ENCODE data around the gene TFDP1. TPM values are rescaled to one million over a fixed set of nuclear protein-coding genes. Genes with fewer than 3 reads are reported as not detected.

Gene TFDP1
- total and polyA plus RNA-seq, 2 of the 4 experiments (the other 2 are of a cell fraction): 59.3 to 97.0 TPM

DNA sequence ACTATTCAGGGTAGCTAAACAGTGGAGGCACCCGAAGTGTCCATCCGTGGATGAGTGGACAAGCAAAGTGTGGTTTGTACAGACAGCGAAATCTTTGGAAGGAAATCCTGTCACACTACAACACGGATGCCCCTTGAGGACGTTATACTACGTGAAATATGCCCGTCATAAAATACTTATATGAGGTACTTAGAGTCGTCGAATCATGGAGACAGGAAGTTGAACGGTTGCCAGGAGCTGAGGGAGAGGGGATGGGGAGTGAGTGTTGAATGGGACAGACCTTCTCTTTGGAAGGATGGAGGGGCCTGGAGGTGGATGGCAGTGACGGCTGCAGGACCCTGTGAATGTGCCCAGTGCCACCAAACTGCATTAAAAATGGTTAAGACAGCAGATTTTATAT lies 61.8 kb downstream of the TFDP1 start:
- H2AK5ac ChIP-seq (ENCODE audit: low read depth, low read length): no peak overlapping the region
- H3K36me3 ChIP-seq (ENCODE audit: control insufficient read depth, insufficient read depth, low read length): peaks cover 4% of the 10 kb centered on the region
- CTCF ChIA-PET: interaction anchor here (0.6 kb wide), 1 partner anchor 15 kb away, joined by 3 read pairs; no protein-coding TSS in a partner anchor
- H2AFZ ChIP-seq (replicated peaks; ENCODE audit: low read length, poor library complexity): no peak overlapping the region
- H3K79me1 ChIP-seq (ENCODE audit: low read depth in 1 of 2, low read length in 2 of 2): no peaks in the 10 kb centered on the region
- no peaks in the 10 kb centered on the region for H3K27me3 ChIP-seq (ENCODE audit: control insufficient read depth, insufficient read depth, low read length)
- H3K18ac ChIP-seq (ENCODE audit: low read depth, low read length): no peak overlapping the region
- no peak overlapping the region for H2AK9ac ChIP-seq (replicated peaks; ENCODE audit: low read depth, low read length, poor library complexity)
- H4K91ac ChIP-seq (ENCODE audit: insufficient read depth, low read depth, low read length): no peak overlapping the region
- WGBS, 2 experiments (ENCODE audit: extremely low coverage in 2 of 2, insufficient read length in 1 of 2): 87% methylated on average over 3 of the region's 11 CpGs; no CpG with 5 or more reads in 1 of the 2 experiments
- no peak for ATAC-seq (ENCODE audit: low read depth)
- no peak overlapping the region for H3K27ac ChIP-seq (ENCODE audit: insufficient read depth, low read length)
- TF ChIP-seq BHLHE40 (IDR thresholded peaks at IDR 0.05; ENCODE audit: low read depth, low read length) (no peak), FOS (IDR thresholded peaks at IDR 0.05; ENCODE audit: low read depth, low read length) (no peak), POLR2A (IDR thresholded peaks at IDR 0.05; ENCODE audit: low read depth, low read length) (no peak), CHD1 (IDR thresholded peaks at IDR 0.05; ENCODE audit: low read depth, low read length) (no peak), ELK1 (IDR thresholded peaks at IDR 0.05; ENCODE audit: borderline replicate concordance, low read depth, low read length) (no peak), RFX5 (IDR thresholded peaks at IDR 0.05; ENCODE audit: low read depth, low read length) (no peak), RCOR1 (IDR thresholded peaks at IDR 0.05; ENCODE audit: insufficient replicate concordance, low read length) (no peak), SMC3 (IDR thresholded peaks at IDR 0.05; ENCODE audit: low read depth, low read length) (no peak), RAD21 (IDR thresholded peaks at IDR 0.05; ENCODE audit: low read length) (no peak), MXI1 (IDR thresholded peaks at IDR 0.05; ENCODE audit: borderline replicate concordance, low read depth, low read length) (no peak), NFE2L2 (IDR thresholded peaks at IDR 0.05; ENCODE audit: low read depth, low read length) (no peak), MAZ (IDR thresholded peaks at IDR 0.05; ENCODE audit: borderline replicate concordance, low read depth, low read length) (no peak), CEBPB (IDR thresholded peaks at IDR 0.05; ENCODE audit: low read depth, low read length) (no peak)
- TF ChIP-seq, protein P1, sequence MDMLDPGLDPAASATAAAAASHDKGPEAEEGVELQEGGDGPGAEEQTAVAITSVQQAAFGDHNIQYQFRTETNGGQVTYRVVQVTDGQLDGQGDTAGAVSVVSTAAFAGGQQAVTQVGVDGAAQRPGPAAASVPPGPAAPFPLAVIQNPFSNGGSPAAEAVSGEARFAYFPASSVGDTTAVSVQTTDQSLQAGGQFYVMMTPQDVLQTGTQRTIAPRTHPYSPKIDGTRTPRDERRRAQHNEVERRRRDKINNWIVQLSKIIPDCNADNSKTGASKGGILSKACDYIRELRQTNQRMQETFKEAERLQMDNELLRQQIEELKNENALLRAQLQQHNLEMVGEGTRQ (IDR thresholded peaks at IDR 0.05; ENCODE audit: low read depth, low read length): no peak
- TF ChIP-seq, protein P2, sequence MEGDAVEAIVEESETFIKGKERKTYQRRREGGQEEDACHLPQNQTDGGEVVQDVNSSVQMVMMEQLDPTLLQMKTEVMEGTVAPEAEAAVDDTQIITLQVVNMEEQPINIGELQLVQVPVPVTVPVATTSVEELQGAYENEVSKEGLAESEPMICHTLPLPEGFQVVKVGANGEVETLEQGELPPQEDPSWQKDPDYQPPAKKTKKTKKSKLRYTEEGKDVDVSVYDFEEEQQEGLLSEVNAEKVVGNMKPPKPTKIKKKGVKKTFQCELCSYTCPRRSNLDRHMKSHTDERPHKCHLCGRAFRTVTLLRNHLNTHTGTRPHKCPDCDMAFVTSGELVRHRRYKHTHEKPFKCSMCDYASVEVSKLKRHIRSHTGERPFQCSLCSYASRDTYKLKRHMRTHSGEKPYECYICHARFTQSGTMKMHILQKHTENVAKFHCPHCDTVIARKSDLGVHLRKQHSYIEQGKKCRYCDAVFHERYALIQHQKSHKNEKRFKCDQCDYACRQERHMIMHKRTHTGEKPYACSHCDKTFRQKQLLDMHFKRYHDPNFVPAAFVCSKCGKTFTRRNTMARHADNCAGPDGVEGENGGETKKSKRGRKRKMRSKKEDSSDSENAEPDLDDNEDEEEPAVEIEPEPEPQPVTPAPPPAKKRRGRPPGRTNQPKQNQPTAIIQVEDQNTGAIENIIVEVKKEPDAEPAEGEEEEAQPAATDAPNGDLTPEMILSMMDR (conservative IDR thresholded peaks at IDR 0.05; ENCODE audit: low read depth, low read length): no peak
- H3K23ac ChIP-seq (ENCODE audit: low read depth, low read length): no peak overlapping the region
- POLR2A ChIA-PET (ENCODE audit: unreplicated experiment): no interaction called here
- H3K56ac ChIP-seq (ENCODE audit: extremely low read depth, insufficient read depth, low read length): no peak overlapping the region
- in situ Hi-C loops (cut with MboI; ENCODE audit: low sequenced_read_pairs): no loop called here
- H3K4me2 ChIP-seq (ENCODE audit: low read depth, low read length): no peak overlapping the region
- H3K9me1 ChIP-seq (ENCODE audit: insufficient read depth, low read length): 0 out of 2 replicates have a peak, but pooled peaks cover 4% of the 10 kb centered on the region
- H4K5ac ChIP-seq (ENCODE audit: low read depth, low read length): no peak overlapping the region
- peaks cover 2% of the 10 kb centered on the region; the same call in 1 of the 2 replicates for H3K4me1 ChIP-seq (ENCODE audit: control insufficient read depth, insufficient read depth, low read length)
- DNase-seq: no peak
- H2BK5ac ChIP-seq (ENCODE audit: low read depth, low read length, poor library complexity, severe bottlenecking): no peak overlapping the region
- intact Hi-C loops (cut with micrococcal nuclease): no loop called here
- H2BK15ac ChIP-seq (ENCODE audit: low read depth, low read length): no peak overlapping the region
- no peak overlapping the region for H3K14ac ChIP-seq (replicated peaks; ENCODE audit: low read depth, low read length)
- dilution Hi-C loops (cut with HindIII; ENCODE audit: low sequenced_read_pairs, unreplicated experiment): no loop called here
- H2BK20ac ChIP-seq (ENCODE audit: low read depth, low read length): no peak overlapping the region
- no peaks in the 10 kb centered on the region for H3K9me3 ChIP-seq (ENCODE audit: control insufficient read depth, insufficient read depth, low read length)
- BruUV-seq (replicated peaks): no TSS peak
- H3K4me3 ChIP-seq (ENCODE audit: insufficient read depth, low read depth, low read length): no peak overlapping the region
- no peak overlapping the region for H4K8ac ChIP-seq (ENCODE audit: low read depth in 2 of 2, low read length in 2 of 2)
- no peak overlapping the region for H3K9ac ChIP-seq (ENCODE audit: low read depth, low read length)
- H4K20me1 ChIP-seq (ENCODE audit: insufficient read depth, low read length): no peaks in the 10 kb centered on the region
- H3K4ac ChIP-seq (ENCODE audit: low read depth, low read length): no peak overlapping the region
- H2BK120ac ChIP-seq (ENCODE audit: low read depth, low read length): no peak overlapping the region
